Calu3 (cell line): ENCODE measurements around the gene NASP. TPM values are rescaled to one million over a fixed set of nuclear protein-coding genes. Genes with fewer than 3 reads are reported as not detected.
A peak's percentile ranks its signal among the peaks of the same experiment; 100 is the strongest.

ENCODE experiments used
- BruUV-seq: library from RNA; stranded (reverse); fragments of 400-500 nt; replicated peaks from 2 replicates; lab custom pipeline; 2021; lab: Mats Ljungman, UMichigan
- CTCF ChIA-PET: fragments of 300-600 bp; sonication (Branson Sonifier 250); formaldehyde crosslinking; loops from one replicate; lab custom pipeline; 2022; ENCODE audit warnings: antibody characterized with exemption; lab: Charles Lee
- DNase-seq: peaks from one replicate; pipeline ENCODE4 v3.0.0; 2022
- H3K27ac Mint-ChIP-seq: one replicate; pipeline ENCODE4 v1.8.0; 2022; ENCODE audit warnings: mixed read lengths; ENCODE audit not compliant: unreplicated experiment
- H3K27me3 Mint-ChIP-seq: one replicate; pipeline ENCODE4 v1.8.0; 2022; ENCODE audit warnings: mixed read lengths; ENCODE audit not compliant: unreplicated experiment
- H3K36me3 Mint-ChIP-seq: one replicate; pipeline ENCODE4 v1.8.0; 2022; ENCODE audit warnings: mild to moderate bottlenecking, moderate library complexity, mixed read lengths; ENCODE audit not compliant: insufficient read depth, unreplicated experiment
- H3K4me1 Mint-ChIP-seq: one replicate; pipeline ENCODE4 v1.8.0; 2022; ENCODE audit warnings: mild to moderate bottlenecking, low read depth, mixed read lengths; ENCODE audit not compliant: unreplicated experiment
- H3K4me3 Mint-ChIP-seq: one replicate; pipeline ENCODE4 v1.8.0; 2022; ENCODE audit warnings: mild to moderate bottlenecking, low read depth, moderate library complexity, mixed read lengths; ENCODE audit not compliant: unreplicated experiment
- H3K9me3 Mint-ChIP-seq: one replicate; pipeline ENCODE4 v1.8.0; 2022; ENCODE audit warnings: low read depth, mixed read lengths; ENCODE audit not compliant: unreplicated experiment
- intact Hi-C: fragments of 100-400 bp; cut with micrococcal nuclease; formaldehyde crosslinking; loops from one replicate; pipeline ENCODE4 v1.10.0; 2022; ENCODE audit not compliant: unreplicated experiment
- total RNA-seq: library from RNA; stranded (reverse); gene quantifications from 2 replicates; pipeline ENCODE4 v1.2.3, GENCODE V29; 2022
- TF ChIP-seq, protein P1 (sequence below): fragments of 200-600 bp; IDR thresholded peaks from one replicate; pipeline ENCODE4 v1.8.0; 2022; ENCODE audit warnings: antibody characterized with exemption; ENCODE audit not compliant: unreplicated experiment

NASP gene
- total RNA-seq, 1 experiment from 2014 or later: 185 TPM

GRCh38 chr1:45647248-45648021 is 63.6 kb downstream of the NASP start:
- CTCF ChIA-PET: no interaction called here
- TF ChIP-seq, protein P1, sequence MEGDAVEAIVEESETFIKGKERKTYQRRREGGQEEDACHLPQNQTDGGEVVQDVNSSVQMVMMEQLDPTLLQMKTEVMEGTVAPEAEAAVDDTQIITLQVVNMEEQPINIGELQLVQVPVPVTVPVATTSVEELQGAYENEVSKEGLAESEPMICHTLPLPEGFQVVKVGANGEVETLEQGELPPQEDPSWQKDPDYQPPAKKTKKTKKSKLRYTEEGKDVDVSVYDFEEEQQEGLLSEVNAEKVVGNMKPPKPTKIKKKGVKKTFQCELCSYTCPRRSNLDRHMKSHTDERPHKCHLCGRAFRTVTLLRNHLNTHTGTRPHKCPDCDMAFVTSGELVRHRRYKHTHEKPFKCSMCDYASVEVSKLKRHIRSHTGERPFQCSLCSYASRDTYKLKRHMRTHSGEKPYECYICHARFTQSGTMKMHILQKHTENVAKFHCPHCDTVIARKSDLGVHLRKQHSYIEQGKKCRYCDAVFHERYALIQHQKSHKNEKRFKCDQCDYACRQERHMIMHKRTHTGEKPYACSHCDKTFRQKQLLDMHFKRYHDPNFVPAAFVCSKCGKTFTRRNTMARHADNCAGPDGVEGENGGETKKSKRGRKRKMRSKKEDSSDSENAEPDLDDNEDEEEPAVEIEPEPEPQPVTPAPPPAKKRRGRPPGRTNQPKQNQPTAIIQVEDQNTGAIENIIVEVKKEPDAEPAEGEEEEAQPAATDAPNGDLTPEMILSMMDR: no peak
- Mint-ChIP-seq H3K27me3 (no peaks in the 10 kb centered on the region), H3K4me1 (peaks cover 20% of the 10 kb centered on the region), H3K36me3 (peaks cover 36% of the 10 kb centered on the region), H3K4me3 (no peak overlapping the region), H3K27ac (peak overlapping the region; percentile 2), H3K9me3 (no peaks in the 10 kb centered on the region)
- no peak for DNase-seq
- intact Hi-C loops: loop anchor here (2.0 kb wide), 1 partner anchor 37 kb away; no protein-coding TSS in a partner anchor
- BruUV-seq: no TSS peak

- DNase-seq: no peak
- H3K27me3 Mint-ChIP-seq: no peaks in the 10 kb centered on the region
- intact Hi-C loops: no loop called here
- H3K9me3 Mint-ChIP-seq: no peaks in the 10 kb centered on the region
- no peak overlapping the region for H3K27ac Mint-ChIP-seq
- peaks cover 28% of the 10 kb centered on the region for H3K36me3 Mint-ChIP-seq
- no peak overlapping the region for H3K4me3 Mint-ChIP-seq
- H3K4me1 Mint-ChIP-seq: no peaks in the 10 kb centered on the region
- TF ChIP-seq, protein P1: no peak
- BruUV-seq: no TSS peak
- CTCF ChIA-PET: interaction anchor here (0.7 kb wide), 1 partner anchor 172 kb away, joined by 7 read pairs; no protein-coding TSS in a partner anchor
Measured at GRCh38 chr1:45654540-45655280, 70.9 kb downstream of the NASP start.

DNA sequence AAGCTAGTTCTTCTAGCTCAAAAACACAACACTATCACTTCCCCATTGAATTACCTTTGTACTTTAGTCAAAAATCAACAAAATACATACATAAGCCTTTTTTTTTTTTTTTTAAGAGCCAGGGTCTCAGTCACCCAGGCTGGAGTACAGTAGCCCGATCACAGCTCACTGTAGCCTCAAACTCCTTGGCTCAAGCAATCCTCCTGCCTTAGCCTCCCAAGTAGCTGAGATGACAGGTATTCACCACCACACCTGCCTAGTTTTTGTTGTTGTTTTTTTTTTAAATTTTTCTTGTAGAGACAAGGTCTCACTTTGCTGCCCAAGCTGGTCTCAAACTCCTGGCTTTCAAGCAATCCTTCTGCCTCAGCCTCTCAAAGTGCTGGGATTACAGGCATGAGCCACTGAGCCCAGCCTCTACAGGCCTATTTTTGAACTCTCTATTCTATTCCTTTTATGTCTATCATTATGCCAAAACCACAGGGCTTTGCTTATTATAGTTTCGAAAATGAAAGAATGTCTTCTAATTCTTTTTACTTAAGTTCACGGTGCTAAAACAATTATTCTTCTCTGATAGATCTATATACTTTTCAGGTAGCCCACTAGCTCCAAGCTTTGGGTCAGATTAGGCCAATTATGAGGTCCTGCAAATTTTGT is 72.9 kb downstream of the NASP start:
- no peak for DNase-seq
- no peaks in the 10 kb centered on the region for H3K27me3 Mint-ChIP-seq
- CTCF ChIA-PET: interaction anchor here (0.6 to 1.2 kb wide), 2 partner anchors 12 to 41 kb away, joined by 3 to 5 read pairs; no protein-coding TSS in a partner anchor
- no peak overlapping the region for H3K27ac Mint-ChIP-seq
- BruUV-seq: no TSS peak
- no peaks in the 10 kb centered on the region for H3K4me1 Mint-ChIP-seq
- no peaks in the 10 kb centered on the region for H3K9me3 Mint-ChIP-seq
- H3K36me3 Mint-ChIP-seq: peaks cover 34% of the 10 kb centered on the region
- no peak overlapping the region for H3K4me3 Mint-ChIP-seq
- intact Hi-C loops: no loop called here
- TF ChIP-seq, protein P1: no peak

DNA sequence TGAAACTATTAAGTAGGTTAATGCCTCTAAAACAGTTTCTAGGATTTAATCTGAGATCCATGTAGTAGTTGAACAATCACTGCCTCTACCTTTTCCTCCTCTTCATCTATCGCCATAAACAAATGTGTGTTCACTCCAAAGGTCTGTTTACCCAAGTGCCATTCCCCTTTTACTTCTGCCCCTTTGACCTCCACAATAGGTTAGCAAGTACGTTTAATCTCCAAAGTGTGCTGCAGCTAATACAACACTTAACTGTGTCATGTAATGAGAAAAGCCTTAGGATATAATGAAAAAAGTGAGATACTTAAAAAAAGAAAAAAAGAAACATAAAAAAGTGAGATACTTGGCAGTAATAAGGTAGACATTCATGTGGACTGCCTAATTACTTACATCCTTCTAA is 74.3 kb downstream of the NASP start:
- Mint-ChIP-seq H3K4me1 (no peaks in the 10 kb centered on the region), H3K4me3 (no peak overlapping the region), H3K9me3 (no peaks in the 10 kb centered on the region), H3K36me3 (peaks cover 23% of the 10 kb centered on the region), H3K27me3 (no peaks in the 10 kb centered on the region), H3K27ac (no peak overlapping the region)
- DNase-seq: no peak
- CTCF ChIA-PET: no interaction called here
- BruUV-seq: no TSS peak
- TF ChIP-seq, protein P1: no peak
- intact Hi-C loops: no loop called here
